Left cardiac atrium (tissue), 4 donors: ENCODE data around the gene LLGL1. TPM values are rescaled to one million over a fixed set of nuclear protein-coding genes. Genes with fewer than 3 reads are reported as not detected.
A peak's percentile ranks its signal among the peaks of the same experiment; 100 is the strongest.

Experiments used
- ATAC-seq, 2 donors: fragments of 200-7000 bp; cut with Tn5 transposase; one replicate each; pipeline ENCODE4 v1.9.1; 2020; ENCODE audit warnings: mild to moderate bottlenecking in 2 of 2, moderate library complexity in 2 of 2
- DNase-seq: peaks from one replicate; pipeline ENCODE4 v3.0.0-alpha.2; 2020
- intact Hi-C, 2 donors: fragments of 100-400 bp; cut with DNase I; formaldehyde crosslinking; loops; one replicate each; pipeline versions ENCODE4 v1.14.1 to v1.15.1; 2022 to 2023
- total RNA-seq, 2 donors: library from RNA; stranded (reverse); fragmentation: NEBNext Ultra II Directional; extraction: Animal tissue kit (Norgen Biotek cat#: 25700); gene quantifications; one replicate each; pipeline ENCODE4 v1.2.1, GENCODE V29; 2021
- donor health status: DM: no; HTN: yes; CAD: no.
- donor health status: DM: no; HTN: yes; CAD: no; lungs with severe emphysema.
- donor health status: DM: yes; HTN: yes; CAD: no.
- donor health status: Dilated cardiomyopathy.

LLGL1 gene
- total RNA-seq, 2 donors from 2014 or later: 10.9 to 11.0 TPM

DNA sequence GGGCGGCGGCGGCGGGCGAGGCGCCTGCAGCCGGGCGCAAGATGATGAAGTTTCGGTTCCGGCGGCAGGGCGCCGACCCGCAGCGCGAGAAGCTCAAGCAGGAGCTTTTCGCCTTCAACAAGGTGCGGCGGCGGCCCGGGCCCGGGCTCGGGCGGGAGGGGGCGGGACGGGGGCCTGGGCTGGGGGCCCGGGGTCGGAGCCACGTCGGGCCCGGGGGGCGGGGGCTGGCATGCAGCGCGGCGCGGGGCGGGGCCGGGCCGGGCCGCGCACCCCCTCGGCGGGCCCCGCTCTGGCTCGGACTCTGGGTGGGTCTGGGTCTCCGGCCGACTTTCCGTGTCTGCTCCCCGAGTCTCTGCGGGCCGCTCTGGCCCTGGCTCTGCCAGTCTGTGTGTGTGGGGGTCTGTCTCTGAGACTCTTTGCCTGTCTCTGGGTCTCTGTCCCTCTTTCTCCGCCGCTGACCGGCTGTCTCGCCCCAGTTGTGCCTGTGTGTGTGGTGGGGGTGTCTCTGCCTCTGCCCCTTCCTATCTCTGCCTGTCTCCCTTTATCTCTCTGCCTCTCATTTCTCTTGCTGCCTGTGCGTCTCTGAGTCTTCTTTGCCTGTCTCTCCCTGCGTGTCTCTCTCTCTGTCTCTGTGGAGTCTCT is 328 bp downstream of the LLGL1 start:
- intact Hi-C loops: loop anchor here in 1 of 2 donors (10.0 kb wide), 1 partner anchor 89 kb away; the partner anchor contains the start of genes SMCR8 and TOP3A
- DNase-seq: no peak
- ATAC-seq: peak; percentile 7 to 21

DNA sequence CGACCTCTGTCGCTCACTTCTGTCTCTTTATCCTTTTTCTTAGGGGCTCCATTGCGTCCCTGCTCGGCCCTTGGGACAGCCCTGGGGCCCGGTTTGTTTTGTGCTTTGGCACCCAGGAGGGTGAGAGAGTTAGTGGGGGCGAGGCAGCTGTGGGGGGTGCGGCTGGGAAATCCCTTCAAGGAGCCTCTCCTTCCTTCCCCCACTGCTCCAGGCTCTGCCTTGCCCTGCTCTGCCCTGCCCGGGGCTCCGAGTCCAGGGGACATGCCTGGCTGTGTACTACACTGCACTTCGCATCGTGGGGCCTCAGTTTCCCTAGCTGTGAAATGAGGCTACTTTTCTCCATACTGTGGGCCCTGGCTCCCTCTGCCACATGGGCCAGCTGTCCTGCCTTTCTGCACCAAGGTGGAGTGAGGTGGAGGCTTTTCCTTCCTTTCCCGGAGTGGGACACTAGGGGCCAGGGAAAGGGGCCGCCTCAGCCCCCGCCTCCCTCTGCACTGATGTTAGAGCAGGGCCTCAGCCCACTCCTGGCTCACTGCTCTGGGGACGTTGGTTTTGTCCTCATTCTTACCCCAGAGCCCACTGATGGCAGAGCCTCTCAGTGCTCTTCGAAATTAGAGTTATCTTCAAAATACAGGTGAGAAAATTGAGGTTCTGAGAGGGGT is 980 bp downstream of the LLGL1 start:
- intact Hi-C loops: loop anchor here in 1 of 2 donors (10.0 kb wide), 1 partner anchor 88 kb away; the partner anchor contains the start of genes SMCR8 and TOP3A
- no peak for DNase-seq
- ATAC-seq: no peak

DNA sequence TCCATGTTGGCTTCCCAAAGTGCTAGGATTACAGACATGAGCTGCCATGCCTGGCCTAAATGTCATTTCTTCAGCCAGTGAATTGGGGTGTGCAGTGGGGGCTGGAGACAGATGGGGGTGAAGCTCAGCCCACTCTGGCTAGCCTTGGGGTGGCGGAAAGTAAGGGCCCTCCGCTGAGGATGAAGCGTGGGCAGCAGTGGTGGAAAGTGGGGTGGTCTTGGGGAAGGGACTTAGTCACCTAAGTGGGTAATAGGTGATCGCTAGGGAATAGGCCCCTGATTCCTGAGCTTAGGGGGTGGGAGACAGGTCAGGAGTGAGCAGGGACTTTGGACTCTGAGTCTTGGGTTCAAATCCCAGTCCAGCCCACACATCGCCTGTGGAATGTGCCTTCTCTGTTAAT is 2.2 kb downstream of the LLGL1 start:
- ATAC-seq (no peak), DNase-seq (no peak)
- intact Hi-C loops: loop anchor here in 1 of 2 donors (10.0 kb wide), 1 partner anchor 87 kb away; the partner anchor contains the start of genes SMCR8 and TOP3A

DNA sequence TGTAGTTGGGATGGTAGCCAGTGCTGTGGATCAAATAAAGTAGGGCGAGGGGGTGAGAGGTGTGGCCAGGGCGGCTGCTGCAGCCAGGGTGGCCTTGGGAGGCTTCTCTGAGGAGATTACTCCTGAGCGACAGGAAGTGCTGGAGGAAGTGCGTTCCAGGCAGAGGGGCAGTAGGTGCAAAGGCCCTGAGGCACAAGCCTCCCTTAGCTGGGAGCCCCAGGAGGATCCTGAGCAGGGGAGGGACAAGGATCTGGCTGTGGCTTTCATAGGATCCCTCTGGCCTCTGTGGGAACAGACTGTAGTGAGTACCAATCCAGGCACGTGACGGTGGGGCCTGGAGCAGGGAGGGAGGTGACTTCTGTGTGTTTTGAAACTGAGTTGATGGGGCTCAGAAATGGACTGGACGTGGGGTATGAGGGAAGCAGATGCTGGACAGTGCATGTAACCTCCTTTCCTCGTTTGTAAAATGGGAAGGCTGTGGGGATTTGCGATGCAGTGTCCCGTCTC is 2.8 kb downstream of the LLGL1 start:
- DNase-seq: no peak
- ATAC-seq: no peak
- intact Hi-C loops: loop anchor here in 1 of 2 donors (10.0 kb wide), 1 partner anchor 87 kb away; the partner anchor contains the start of genes SMCR8 and TOP3A

- DNase-seq (no peak), ATAC-seq (no peak)
- intact Hi-C loops: loop anchor here in 1 of 2 donors (10.0 kb wide), 1 partner anchor 86 kb away; the partner anchor contains the start of genes SMCR8 and TOP3A
These were observed 3.8 kb downstream of the LLGL1 start for GRCh38 chr17:18229254-18229653.

- intact Hi-C loops: loop anchor here in 1 of 2 donors (10.0 kb wide), 1 partner anchor 85 kb away; the partner anchor contains the start of genes SMCR8 and TOP3A
- DNase-seq (no peak), ATAC-seq (no peak)
These were observed 4.3 kb downstream of the LLGL1 start for GRCh38 chr17:18229771-18230170.

GRCh38 chr17:18230288-18231141 is 5.1 kb downstream of the LLGL1 start:
- no peak for DNase-seq
- ATAC-seq: no peak
- intact Hi-C loops: no loop called here

GRCh38 chr17:18231164-18231563 is 5.7 kb downstream of the LLGL1 start:
- intact Hi-C loops: no loop called here
- DNase-seq (no peak), ATAC-seq (no peak)

DNA sequence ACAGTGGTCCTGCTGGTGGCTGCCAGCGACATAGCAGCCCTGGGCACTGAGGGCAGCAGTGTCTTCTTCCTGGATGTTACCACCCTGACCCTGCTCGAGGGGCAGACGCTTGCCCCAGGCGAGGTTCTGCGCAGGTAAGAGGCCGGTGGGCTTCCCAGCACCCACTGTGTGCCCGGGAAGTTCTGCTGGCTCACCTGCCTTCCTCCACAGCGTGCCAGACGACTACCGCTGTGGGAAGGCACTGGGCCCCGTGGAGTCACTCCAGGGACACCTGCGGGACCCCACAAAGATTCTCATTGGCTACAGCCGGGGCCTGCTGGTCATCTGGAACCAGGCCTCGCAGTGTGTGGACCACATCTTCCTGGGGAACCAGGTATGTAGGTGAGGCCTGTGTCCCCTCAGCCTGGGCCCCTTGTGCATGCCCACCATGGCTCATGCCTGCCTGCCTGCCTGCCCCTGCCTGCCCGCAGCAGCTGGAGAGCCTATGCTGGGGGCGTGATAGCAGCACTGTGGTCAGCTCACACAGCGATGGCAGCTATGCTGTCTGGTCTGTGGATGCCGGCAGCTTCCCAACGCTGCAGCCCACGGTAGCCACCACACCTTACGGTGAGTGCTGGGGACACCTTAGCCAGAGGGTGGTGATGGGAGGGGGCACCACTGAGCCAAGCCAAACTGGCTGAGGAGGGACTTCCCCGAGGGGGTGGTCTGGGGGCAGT is 8.5 kb downstream of the LLGL1 start:
- ATAC-seq (no peak), DNase-seq (no peak)
- intact Hi-C loops: no loop called here

DNA sequence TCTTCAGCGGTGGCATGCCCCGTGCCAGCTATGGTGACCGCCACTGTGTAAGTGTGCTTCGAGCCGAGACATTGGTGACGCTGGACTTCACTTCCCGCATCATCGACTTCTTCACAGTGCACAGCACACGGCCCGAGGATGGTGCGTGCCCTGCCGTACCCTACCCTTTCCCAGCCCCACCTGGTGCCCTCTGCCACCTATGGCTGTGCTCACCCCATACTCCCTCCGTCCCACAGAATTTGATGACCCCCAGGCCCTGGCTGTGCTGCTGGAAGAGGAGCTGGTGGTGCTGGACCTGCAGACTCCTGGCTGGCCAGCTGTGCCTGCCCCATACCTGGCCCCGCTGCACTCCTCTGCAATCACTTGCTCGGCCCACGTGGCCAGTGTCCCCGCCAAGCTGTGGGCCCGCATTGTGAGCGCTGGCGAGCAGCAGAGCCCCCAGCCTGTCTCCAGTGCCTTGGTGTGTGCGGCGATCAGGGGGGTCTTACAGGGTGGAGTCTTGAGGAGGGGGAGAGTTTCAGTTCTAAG is 9.5 kb downstream of the LLGL1 start:
- no peak for ATAC-seq
- intact Hi-C loops: no loop called here

GRCh38 chr17:18235743-18236256 is 10.4 kb downstream of the LLGL1 start:
- ATAC-seq: peak; percentile 21 to 39
- intact Hi-C loops: no loop called here

More for the DNA sequence above, 9.5 kb downstream of the LLGL1 start:
- no peak for DNase-seq

GRCh38 chr17:18236494-18236893 is 11.1 kb downstream of the LLGL1 start:
- intact Hi-C loops: no loop called here
- ATAC-seq: no peak
- no peak for DNase-seq

More at GRCh38 chr17:18235743-18236256, 10.4 kb downstream of the LLGL1 start:
- no peak for DNase-seq

DNA sequence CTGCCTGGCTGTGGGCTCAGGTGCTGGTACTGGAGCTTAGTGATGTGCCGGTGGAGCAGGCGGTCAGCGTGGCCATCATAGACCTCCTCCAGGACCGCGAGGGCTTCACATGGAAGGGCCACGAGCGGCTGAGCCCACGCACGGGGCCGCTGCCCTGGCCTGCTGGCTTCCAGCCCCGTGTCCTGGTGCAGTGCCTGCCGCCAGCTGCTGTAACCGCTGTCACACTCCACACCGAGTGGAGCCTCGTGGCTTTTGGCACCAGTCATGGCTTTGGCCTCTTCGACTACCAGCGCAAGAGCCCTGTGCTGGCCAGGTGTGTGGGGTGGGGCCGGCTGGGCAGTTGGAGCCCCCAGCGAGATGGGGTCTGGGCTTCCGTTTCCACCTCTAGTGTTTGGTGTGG is 12.0 kb downstream of the LLGL1 start:
- intact Hi-C loops: no loop called here
- DNase-seq: no peak
- no peak for ATAC-seq

DNA sequence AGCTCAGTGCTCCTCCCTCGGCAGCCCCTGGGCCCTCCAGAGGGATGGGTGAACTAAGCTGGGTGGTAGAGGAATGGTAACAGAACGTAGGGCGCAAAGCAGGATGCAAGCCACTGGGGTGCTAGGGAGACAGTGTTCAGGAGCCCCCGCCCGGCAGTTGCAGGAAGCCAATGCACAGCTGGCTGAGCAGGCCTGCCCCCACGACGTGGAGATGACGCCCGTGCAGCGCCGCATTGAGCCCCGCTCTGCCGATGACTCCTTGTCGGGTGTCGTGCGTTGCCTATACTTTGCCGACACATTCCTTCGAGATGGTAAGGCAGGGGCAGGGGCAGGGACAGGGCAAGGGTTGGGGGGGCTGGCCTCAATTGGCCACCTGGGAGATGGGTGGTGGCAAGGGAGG is 12.9 kb downstream of the LLGL1 start:
- intact Hi-C loops: no loop called here
- DNase-seq: no peak
- ATAC-seq: no peak

- ATAC-seq: no peak
- DNase-seq: no peak
- intact Hi-C loops: no loop called here
These were observed 15.0 kb downstream of the LLGL1 start for GRCh38 chr17:18240449-18240848.

- no peak for ATAC-seq
- no peak for DNase-seq
- intact Hi-C loops: no loop called here
These were observed 15.9 kb downstream of the LLGL1 start for GRCh38 chr17:18241229-18241871.

GRCh38 chr17:18245038-18245776 is 19.8 kb downstream of the LLGL1 start:
- no peak for ATAC-seq
- intact Hi-C loops: no loop called here
- no peak for DNase-seq
